ENCODE measurements around the gene MAGI3. TPM values are rescaled to one million over a fixed set of nuclear protein-coding genes. Genes with fewer than 3 reads are reported as not detected.
A peak's percentile ranks its signal among the peaks of the same experiment; 100 is the strongest.
"Not testable (repeated sequence)": the region's sequence is repeated elsewhere in the genome, so short reads cannot be mapped to it uniquely, and the experiment has no call there.

Gene MAGI3
- total and polyA plus RNA-seq, 7 donors: 11.4 to 22.5 (median 18.9) TPM

DNA sequence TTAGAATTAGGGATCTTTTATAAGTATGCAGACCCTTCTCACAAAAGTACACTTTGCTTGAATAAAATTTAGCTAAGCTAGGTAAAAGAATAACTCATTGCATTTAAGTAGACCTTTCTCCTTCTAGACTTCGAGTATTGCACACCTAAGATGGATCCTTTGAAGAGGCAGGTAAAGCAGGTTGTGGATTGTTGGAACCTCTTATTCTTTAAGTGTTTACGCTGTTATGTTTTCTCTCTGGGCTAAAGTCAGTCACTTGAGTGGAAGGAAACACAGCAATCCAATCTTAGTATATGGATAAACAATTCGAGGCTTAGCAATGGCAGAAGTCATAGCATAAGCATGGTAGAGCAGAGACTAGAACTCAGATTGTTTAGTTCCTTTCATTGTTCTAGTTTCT is 11.4 kb downstream of the MAGI3 start:
- Histone ChIP-seq H3K36me3 (no peaks in the 10 kb centered on the region), H3K9me3 (no peaks in the 10 kb centered on the region), H3K27ac (no peak overlapping the region), H3K4me3 (no peak overlapping the region), H3K4me1 (peaks cover 0 to 25% (median 0%) of the 10 kb centered on the region in 4 donors), H3K27me3 (no peaks in the 10 kb centered on the region)
- no peak for TF ChIP-seq POLR2AphosphoS5 (IDR thresholded peaks at IDR 0.05)
- no peak for TF ChIP-seq POLR2A (IDR thresholded peaks at IDR 0.05)
- TF ChIP-seq EP300 (IDR thresholded peaks at IDR 0.05): no peak
- TF ChIP-seq, protein P1, sequence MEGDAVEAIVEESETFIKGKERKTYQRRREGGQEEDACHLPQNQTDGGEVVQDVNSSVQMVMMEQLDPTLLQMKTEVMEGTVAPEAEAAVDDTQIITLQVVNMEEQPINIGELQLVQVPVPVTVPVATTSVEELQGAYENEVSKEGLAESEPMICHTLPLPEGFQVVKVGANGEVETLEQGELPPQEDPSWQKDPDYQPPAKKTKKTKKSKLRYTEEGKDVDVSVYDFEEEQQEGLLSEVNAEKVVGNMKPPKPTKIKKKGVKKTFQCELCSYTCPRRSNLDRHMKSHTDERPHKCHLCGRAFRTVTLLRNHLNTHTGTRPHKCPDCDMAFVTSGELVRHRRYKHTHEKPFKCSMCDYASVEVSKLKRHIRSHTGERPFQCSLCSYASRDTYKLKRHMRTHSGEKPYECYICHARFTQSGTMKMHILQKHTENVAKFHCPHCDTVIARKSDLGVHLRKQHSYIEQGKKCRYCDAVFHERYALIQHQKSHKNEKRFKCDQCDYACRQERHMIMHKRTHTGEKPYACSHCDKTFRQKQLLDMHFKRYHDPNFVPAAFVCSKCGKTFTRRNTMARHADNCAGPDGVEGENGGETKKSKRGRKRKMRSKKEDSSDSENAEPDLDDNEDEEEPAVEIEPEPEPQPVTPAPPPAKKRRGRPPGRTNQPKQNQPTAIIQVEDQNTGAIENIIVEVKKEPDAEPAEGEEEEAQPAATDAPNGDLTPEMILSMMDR (IDR thresholded peaks at IDR 0.05): no peak
- intact Hi-C loops (cut with DNase I): loop anchor here (10.0 kb wide), 1 partner anchor 327 kb away; the partner anchor contains the start of gene LRIG2
- DNase-seq: no peak
- 86 to 88% methylated on average over 3 of the region's 3 CpGs for WGBS, 2 donors

DNA sequence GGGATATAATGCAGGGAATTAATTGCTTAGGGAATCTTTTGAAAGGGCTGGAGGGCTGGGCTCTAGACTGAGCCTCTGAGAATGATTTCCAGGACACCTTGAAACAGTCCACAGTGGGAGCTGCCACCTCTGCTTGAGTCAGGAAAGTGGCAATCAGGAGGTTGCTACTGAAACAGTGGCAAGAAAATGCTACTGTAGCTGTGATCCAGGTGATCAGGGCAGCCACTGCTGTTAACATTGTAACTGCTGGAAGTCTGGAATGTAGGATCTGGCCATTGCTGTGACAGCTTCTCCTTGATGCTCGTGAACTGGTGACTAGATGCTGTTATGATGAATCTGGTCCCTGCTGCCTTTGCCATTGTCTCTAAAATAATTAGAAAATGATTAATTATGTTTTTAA is 12.8 kb downstream of the MAGI3 start:
- Histone ChIP-seq H3K4me3 (no peak overlapping the region), H3K4me1 (peaks cover 0 to 20% (median 0%) of the 10 kb centered on the region in 4 donors), H3K9me3 (no peaks in the 10 kb centered on the region), H3K27ac (no peak overlapping the region), H3K36me3 (no peaks in the 10 kb centered on the region), H3K27me3 (no peaks in the 10 kb centered on the region)
- TF ChIP-seq EP300 (IDR thresholded peaks at IDR 0.05): no peak
- no peak for TF ChIP-seq POLR2A (IDR thresholded peaks at IDR 0.05)
- TF ChIP-seq, protein P1 (IDR thresholded peaks at IDR 0.05): no peak
- TF ChIP-seq POLR2AphosphoS5 (IDR thresholded peaks at IDR 0.05): no peak
- intact Hi-C loops (cut with DNase I): loop anchor here (10.0 kb wide), 1 partner anchor 328 kb away; the partner anchor contains the start of gene LRIG2
- DNase-seq: no peak
- WGBS, 2 donors: 38 to 85% methylated on average over 1 of the region's 1 CpG

DNA sequence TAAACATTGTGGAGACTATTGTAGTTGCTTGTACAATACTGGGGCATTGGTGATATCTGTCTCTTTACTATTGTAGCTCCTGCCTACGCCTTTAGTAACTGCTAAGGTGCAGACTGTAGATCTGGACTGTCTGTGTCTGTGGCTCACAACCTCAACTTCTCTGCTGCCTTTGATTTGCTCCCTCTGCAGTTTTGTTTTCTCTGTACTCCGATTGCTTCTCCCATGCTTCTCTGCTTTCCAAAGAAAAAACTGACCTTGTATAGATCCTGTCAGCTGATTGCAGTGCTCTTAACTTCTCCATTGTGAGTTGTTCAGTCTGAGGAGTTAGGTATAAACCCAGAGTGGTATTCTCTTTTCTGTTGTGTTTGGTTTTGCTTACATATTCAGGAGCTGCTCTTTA is 15.3 kb downstream of the MAGI3 start:
- H3K36me3 ChIP-seq: no peaks in the 10 kb centered on the region
- DNase-seq: no peak
- H3K27me3 ChIP-seq: no peaks in the 10 kb centered on the region
- H3K4me3 ChIP-seq: no peak overlapping the region
- peaks cover 0 to 34% (median 6%) of the 10 kb centered on the region in 4 donors for H3K4me1 ChIP-seq
- H3K9me3 ChIP-seq: no peaks in the 10 kb centered on the region
- WGBS, 2 donors: 65 to 83% methylated on average over 2 of the region's 2 CpGs
- TF ChIP-seq, protein P1 (IDR thresholded peaks at IDR 0.05): no peak
- TF ChIP-seq POLR2A (IDR thresholded peaks at IDR 0.05) (no peak), POLR2AphosphoS5 (IDR thresholded peaks at IDR 0.05) (no peak), EP300 (IDR thresholded peaks at IDR 0.05) (no peak)
- H3K27ac ChIP-seq: no peak overlapping the region
- intact Hi-C loops (cut with DNase I): loop anchor here (10.0 kb wide), 1 partner anchor 331 kb away; the partner anchor contains the start of gene LRIG2

DNA sequence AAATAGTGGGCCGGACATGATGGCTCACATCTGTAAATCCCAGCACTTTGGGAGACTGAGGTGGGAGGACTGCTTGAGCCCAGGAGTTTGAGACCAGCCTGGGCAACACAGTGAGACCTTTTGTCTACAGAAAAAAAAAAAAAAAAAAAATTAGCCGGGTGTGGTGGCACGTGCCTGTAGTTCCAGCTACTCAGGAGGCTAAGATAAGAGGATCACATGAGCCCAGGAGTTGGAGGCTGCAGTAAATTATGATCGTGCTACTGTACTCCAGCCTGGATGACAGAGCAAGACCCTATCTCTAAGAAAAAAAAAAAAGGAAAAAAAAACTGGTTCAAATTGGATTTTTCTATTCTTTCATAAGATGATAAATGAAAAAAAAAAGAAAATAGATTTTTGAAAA is 15.8 kb downstream of the MAGI3 start:
- H3K4me3 ChIP-seq, DNase-seq, H3K27ac ChIP-seq, H3K36me3 ChIP-seq, H3K9me3 ChIP-seq, H3K27me3 ChIP-seq: not testable (repeated sequence)
- intact Hi-C loops (cut with DNase I): loop anchor here (10.0 kb wide), 1 partner anchor 331 kb away; the partner anchor contains the start of gene LRIG2
- WGBS, 2 donors: 64 to 84% methylated on average over 4 of the region's 4 CpGs
- H3K4me1 ChIP-seq: peaks cover 0 to 34% (median 7%) of the 10 kb centered on the region in 4 donors

DNA sequence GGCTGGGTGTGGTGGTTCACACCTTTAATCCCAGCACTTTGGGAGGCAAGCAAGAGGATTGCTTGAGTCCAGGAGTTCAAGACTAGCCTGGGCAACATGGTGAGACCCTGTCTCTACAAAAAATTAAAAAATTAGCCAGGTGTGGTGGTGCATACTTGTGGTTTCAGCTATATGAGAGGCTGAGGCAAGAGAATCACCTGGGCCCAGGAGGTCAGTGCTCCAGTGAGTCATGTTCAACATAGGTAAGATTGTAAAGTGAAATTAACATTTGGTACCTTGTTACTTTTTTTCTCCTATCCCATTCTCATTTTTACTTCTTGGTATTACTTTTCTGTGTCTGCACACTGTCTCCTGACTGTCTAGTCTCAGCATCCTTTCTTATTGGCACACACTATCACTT is 19.0 kb downstream of the MAGI3 start:
- DNase-seq: no peak
- intact Hi-C loops (cut with DNase I): loop anchor here (10.0 kb wide), 1 partner anchor 335 kb away; the partner anchor contains the start of gene LRIG2
- H3K4me1 ChIP-seq: peaks cover 0 to 23% (median 7%) of the 10 kb centered on the region in 4 donors

DNA sequence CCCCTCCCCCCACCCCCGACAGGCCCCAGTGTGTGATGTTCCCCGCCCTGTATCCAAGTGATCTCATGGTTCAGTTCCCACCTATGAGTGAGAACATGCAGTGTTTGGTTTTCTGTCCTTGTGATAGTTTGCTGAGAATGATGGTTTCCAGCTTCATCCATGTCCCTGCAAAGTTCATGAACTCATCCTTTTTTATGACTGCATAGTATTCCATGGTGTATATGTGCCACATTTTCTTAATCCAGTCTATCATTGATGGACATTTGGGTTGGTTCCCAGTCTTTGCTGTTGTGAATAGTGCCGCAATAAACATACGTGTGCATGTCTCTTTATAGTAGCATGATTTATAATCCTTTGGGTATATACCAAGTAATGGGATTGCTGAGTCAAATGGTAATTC is 21.7 kb downstream of the MAGI3 start:
- H3K36me3 ChIP-seq; H3K27ac ChIP-seq; H3K27me3 ChIP-seq; H3K9me3 ChIP-seq; H3K4me3 ChIP-seq; DNase-seq; intact Hi-C loops (cut with DNase I): not testable (repeated sequence)
- 93 to 98% methylated on average over 4 of the region's 4 CpGs for WGBS, 2 donors
- peaks cover 0 to 23% (median 7%) of the 10 kb centered on the region in 4 donors for H3K4me1 ChIP-seq

More for the DNA sequence above, 19.0 kb downstream of the MAGI3 start:
- H3K4me3 ChIP-seq: no peak overlapping the region
- H3K9me3 ChIP-seq: no peaks in the 10 kb centered on the region
- no peaks in the 10 kb centered on the region for H3K27me3 ChIP-seq
- H3K36me3 ChIP-seq: no peaks in the 10 kb centered on the region
- H3K27ac ChIP-seq: peak overlapping the region in 1 of 4 donors; percentile 8
- no peak for TF ChIP-seq POLR2A (IDR thresholded peaks at IDR 0.05)
- no peak for TF ChIP-seq POLR2AphosphoS5 (IDR thresholded peaks at IDR 0.05)
- TF ChIP-seq, protein P1 (IDR thresholded peaks at IDR 0.05): no peak
- TF ChIP-seq EP300 (IDR thresholded peaks at IDR 0.05): no peak
